Suprapubic skin (tissue), 3 donors: Measurements from ENCODE around the gene TUBB6.

ENCODE experiments used
- CTCF ChIP-seq, 2 donors: fragments of 200-600 bp in 1 of 2; fragments of 450-650 bp in 1 of 2; sonication (generic) in 1 of 2; IDR thresholded peaks; one replicate each; pipeline ENCODE4 v1.5.1; 2016 to 2019; ENCODE audit warnings: antibody characterized with exemption in 2 of 2, mild to moderate bottlenecking in 1 of 2, moderate library complexity in 1 of 2
- EP300 ChIP-seq: sonication (generic); formaldehyde crosslinking; IDR thresholded peaks from one replicate; pipeline ENCODE4 v1.6.1; 2017; ENCODE audit warnings: antibody characterized with exemption
- POLR2A ChIP-seq, 2 donors: fragments of 450-650 bp; IDR thresholded peaks; one replicate each; pipeline ENCODE4 v1.6.1; 2017; ENCODE audit warnings: antibody characterized with exemption in 2 of 2, mild to moderate bottlenecking in 2 of 2, moderate library complexity in 2 of 2

GRCh38 chr18:12326711-12327460 is 18.8 kb downstream of the TUBB6 start:
- TF ChIP-seq CTCF (IDR thresholded peaks at IDR 0.05), result no peak
- TF ChIP-seq POLR2A (IDR thresholded peaks at IDR 0.05), result no peak
- no peak for TF ChIP-seq EP300
